GM20431 (cell line): ENCODE measurements around the gene ULK4.

Experiments
- in situ Hi-C: fragments of 300-500 bp; cut with MseI, MboI; formaldehyde crosslinking; loops from one replicate; pipeline ENCODE4 v1.15.0; 2020; ENCODE audit warnings: low sequenced_read_pairs; ENCODE audit not compliant: unreplicated experiment

ULK4 gene

GRCh38 chr3:41220906-41221677 is 740.8 kb downstream of the ULK4 start:
- in situ Hi-C loops: no loop called here

DNA sequence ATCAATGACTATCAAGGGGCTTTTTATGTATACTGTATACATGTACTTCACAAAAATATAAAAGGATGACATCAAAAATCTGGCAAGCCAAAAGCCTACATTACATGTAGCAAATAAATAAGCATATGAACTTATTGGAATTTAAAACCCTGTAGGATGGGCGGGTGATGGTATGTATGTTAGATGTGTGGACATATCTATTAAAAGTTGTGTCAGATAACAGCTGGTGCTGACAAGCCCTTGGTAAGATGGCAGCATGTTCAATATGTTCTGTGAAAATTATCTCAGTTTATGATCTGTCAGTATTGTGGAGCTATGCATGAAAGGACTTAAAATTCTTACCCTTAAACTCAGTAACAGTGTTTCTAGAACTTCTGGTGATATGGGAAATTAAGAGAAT is 742.5 kb downstream of the ULK4 start:
- in situ Hi-C loops: no loop called here

DNA sequence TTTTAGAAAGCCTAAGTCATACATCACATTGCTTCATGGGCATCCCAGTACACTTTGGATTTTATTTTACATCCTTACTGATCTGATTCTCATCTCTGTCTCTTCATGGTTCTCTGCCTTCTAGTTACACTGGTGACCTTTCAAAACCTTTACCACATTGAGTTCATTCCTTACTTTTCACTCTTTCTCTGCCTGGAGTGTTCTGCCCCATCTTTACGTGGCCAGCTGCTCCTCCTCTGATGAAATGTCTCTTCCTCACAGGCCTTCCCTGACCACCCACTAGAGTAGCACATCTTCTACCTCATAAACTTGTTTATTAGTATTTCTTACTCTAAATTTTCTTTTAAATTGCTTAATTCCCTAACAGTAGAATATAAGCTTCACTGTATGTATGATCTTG is 744.9 kb downstream of the ULK4 start:
- in situ Hi-C loops: no loop called here

GRCh38 chr3:41216422-41216821 is 745.5 kb downstream of the ULK4 start:
- in situ Hi-C loops: no loop called here

GRCh38 chr3:41213588-41213987 is 748.3 kb downstream of the ULK4 start:
- in situ Hi-C loops: no loop called here

- in situ Hi-C loops: no loop called here
Measured at GRCh38 chr3:41212088-41212487, 749.8 kb downstream of the ULK4 start.

DNA sequence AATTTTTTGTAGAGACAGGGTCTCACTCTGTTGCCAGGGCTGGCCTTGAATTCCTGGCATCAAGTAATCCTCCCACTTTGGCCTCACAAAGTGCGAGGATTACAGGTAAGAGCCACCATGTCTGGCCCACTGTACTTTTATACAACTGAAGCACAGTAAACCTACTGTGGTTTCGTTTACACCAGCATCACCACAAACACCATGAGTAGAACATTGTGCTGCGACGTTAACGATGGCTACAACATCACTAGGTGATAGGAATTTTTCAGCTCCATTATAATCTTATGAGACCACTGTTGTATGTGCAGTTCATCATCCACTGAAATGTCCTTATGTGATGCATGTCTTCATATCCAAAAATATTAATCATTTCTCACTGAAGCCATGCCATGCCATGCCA is 750.9 kb downstream of the ULK4 start:
- in situ Hi-C loops: no loop called here

- in situ Hi-C loops: no loop called here
Measured at GRCh38 chr3:41209646-41210045, 752.3 kb downstream of the ULK4 start.

- in situ Hi-C loops: no loop called here
Measured at GRCh38 chr3:41208507-41209220, 753.2 kb downstream of the ULK4 start.

GRCh38 chr3:41207355-41207754 is 754.5 kb downstream of the ULK4 start:
- in situ Hi-C loops: no loop called here

DNA sequence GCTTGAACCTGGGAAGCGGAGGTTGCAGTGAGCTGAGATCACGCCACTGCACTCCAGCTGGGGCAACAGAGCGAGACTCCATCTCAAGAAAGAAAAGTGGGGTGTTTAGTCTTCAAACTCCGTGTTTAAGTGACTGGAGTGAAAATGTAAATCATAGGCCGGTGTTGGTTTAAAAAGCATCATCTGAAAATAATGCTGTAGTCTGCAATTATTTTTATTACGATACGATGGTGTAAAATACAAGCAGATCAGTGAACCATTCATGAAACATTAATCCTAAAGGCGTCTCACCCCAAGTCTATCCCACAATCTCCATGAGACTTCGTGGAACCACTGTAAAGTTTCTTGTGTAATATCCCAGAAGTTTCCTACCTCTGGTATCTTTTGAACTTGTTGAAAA is 756.3 kb downstream of the ULK4 start:
- in situ Hi-C loops: no loop called here

DNA sequence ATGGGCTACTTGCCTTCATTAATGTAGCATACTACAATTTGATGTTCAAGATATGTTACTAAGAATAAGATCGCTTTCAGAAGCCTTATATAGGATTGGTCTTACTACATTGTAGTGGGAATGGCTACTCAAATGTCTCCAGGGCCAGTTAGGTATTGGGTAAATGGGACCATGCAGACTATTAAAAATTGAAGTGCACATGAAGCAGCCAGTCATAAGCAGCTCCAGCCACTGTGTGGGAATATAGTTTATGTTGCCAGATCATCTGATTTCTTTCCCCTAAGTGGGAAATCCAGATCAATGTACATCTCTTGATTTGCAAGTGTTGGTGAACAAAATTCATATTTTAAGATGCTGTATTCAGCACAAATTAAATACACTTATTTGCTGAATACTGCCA is 757.5 kb downstream of the ULK4 start:
- in situ Hi-C loops: no loop called here

DNA sequence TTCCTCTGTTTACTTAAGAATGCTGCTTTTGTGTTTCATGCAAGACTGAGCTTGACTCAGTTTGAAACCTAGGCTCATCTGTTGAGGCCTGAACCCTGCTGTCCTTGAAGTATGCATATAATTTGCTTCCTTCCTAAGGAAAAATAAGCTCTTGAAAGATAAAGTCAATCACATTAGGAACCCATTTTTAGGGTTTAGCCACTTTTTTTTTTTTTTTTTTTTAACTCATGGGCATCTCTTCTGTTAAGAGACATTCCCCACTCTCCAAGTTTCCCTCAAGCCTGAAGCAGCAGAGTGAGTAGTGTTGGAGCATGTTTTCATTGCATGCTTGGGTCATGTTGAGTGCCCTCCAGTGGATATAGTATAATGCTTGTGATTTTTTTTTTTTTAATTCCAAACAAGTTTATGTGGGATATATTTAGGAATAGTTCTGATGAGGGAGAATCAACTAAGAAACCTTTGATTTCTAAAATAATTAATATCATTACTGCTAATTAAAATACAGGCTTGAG is 759.0 kb downstream of the ULK4 start:
- in situ Hi-C loops: no loop called here

- in situ Hi-C loops: no loop called here
Measured at GRCh38 chr3:41202075-41202833, 759.6 kb downstream of the ULK4 start.

DNA sequence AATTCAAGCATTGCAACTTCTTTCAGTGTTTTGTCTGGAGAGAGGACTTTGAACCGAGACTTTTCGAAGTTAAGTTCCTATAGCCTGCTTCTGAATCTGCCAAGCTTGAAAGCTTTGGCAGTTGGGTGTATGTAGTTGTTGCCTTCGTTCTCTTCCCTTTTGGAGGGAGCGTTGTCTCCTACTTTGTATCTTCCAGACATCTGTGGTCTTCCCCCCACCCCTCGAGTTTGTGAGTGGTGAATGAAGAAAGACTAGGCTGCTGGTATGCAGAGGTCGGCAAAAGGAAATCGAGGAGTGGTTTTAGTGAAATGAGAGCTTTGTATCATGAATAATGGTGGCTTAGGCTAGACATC is 761.3 kb downstream of the ULK4 start:
- in situ Hi-C loops: no loop called here

GRCh38 chr3:41199866-41200668 is 761.8 kb downstream of the ULK4 start:
- in situ Hi-C loops: no loop called here

- in situ Hi-C loops: no loop called here
Measured at GRCh38 chr3:41198950-41199865, 762.7 kb downstream of the ULK4 start, which contains the start of gene CTNNB1. TSS of gene CTNNB1 (plus strand) at chr3:41199505. CDS start at chr3:41224069, 24,564 bp downstream.

DNA sequence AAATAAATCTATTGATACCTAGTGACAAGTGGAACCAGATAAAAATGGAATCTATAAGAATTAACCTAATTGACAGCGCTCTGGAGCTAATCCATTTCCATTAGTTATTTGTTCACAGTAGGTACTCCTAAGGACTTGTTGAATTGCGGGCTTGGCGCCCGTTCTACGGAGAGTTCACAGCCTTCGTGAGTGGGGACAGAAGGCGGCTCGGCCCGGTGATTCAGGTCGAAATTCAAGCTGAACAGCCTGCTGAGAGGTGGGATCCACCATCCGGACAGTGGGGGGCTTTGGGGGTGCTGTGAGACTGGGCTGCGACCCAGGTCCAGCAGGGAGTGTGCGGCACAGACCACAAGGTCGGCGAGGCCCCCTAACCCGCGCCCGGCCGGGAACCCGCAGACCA is 763.4 kb downstream of the ULK4 start:
- in situ Hi-C loops: no loop called here

DNA sequence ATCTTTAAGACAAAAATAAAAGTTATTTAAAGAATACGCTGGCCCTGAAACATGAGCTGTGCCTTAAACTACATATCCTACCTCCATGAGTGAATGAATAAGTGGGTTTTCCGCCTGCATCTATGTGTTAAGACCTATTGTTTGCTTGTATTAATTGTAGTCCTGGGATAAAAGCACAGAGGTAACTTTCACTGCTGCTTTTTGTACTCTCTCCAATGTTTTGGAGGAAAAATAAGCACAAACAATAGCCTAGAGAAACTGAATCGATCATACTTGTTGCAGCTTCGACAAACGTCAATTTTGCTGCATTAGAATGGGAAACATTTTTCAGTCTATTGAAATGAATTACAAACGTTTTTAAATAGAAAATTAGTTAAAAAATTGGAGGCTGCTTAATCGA is 763.9 kb downstream of the ULK4 start:
- in situ Hi-C loops: no loop called here
